Measurements from ENCODE around the gene C1QL1. TPM values are rescaled to one million over a fixed set of nuclear protein-coding genes. Genes with fewer than 3 reads are reported as not detected.

The C1QL1 gene
- total RNA-seq, 1 experiment from 2014 or later: 1.5 TPM

DNA sequence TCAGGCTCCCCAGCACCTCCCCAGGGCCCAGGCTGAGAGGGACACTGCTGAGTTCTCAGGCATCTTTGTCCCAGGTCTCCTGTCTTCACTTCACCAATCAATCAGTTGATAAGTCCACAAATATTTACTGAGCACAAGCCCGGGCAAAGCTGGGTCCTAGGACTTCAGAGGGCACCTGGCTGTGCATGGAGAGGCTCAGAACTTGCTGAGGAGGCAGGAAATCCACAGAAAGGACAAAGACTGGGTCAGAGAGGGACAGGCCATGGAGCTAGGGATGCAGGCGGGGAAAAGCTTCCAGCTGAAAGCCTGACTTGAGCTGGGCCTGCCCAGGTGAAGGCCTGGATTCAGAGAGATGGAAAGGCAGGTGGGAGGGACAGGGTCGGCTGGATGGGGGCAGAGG, 33.2 kb upstream of the C1QL1 start:
- DNase-seq: no peak
- TF ChIP-seq, protein P1, sequence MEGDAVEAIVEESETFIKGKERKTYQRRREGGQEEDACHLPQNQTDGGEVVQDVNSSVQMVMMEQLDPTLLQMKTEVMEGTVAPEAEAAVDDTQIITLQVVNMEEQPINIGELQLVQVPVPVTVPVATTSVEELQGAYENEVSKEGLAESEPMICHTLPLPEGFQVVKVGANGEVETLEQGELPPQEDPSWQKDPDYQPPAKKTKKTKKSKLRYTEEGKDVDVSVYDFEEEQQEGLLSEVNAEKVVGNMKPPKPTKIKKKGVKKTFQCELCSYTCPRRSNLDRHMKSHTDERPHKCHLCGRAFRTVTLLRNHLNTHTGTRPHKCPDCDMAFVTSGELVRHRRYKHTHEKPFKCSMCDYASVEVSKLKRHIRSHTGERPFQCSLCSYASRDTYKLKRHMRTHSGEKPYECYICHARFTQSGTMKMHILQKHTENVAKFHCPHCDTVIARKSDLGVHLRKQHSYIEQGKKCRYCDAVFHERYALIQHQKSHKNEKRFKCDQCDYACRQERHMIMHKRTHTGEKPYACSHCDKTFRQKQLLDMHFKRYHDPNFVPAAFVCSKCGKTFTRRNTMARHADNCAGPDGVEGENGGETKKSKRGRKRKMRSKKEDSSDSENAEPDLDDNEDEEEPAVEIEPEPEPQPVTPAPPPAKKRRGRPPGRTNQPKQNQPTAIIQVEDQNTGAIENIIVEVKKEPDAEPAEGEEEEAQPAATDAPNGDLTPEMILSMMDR (IDR thresholded peaks at IDR 0.05; ENCODE audit: unreplicated experiment): no peak
- BruUV-seq (replicated peaks): no TSS peak

DNA sequence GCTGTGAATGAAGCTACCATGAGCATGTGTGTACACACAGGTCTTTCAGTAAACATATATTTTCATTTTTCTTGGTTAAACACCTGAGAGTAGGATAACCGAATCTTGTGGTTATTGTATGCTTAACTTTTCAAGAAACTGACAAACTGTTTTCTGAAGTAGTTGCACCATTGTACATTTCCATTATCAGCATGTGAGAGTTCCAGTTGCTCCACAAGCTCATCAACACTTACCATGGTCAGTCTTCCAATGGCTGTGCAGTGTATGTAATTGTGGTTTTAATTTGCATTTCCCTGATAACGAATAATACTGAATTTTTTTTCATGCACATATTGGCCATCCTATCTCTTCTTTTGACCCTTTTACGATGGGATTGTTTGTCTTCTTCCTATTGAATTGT, 31.3 kb upstream of the C1QL1 start:
- Mint-ChIP-seq H3K36me3 (ENCODE audit: insufficient read depth, unreplicated experiment) (no peaks in the 10 kb centered on the region), H3K27ac (ENCODE audit: unreplicated experiment) (no peak overlapping the region), H3K27me3 (ENCODE audit: unreplicated experiment) (peaks cover 80% of the 10 kb centered on the region), H3K4me3 (ENCODE audit: low read depth, unreplicated experiment) (no peak overlapping the region), H3K4me1 (ENCODE audit: low read depth, unreplicated experiment) (peaks cover 8% of the 10 kb centered on the region), H3K9me3 (ENCODE audit: low read depth, unreplicated experiment) (peaks cover 2% of the 10 kb centered on the region)
- CTCF ChIA-PET: interaction anchor here (0.8 to 1.9 kb wide), 2 partner anchors 8 to 21 kb away, joined by 3 to 6 read pairs; no protein-coding TSS in a partner anchor
- DNase-seq: no peak
- intact Hi-C loops (cut with micrococcal nuclease; ENCODE audit: unreplicated experiment): no loop called here
- TF ChIP-seq, protein P1 (IDR thresholded peaks at IDR 0.05; ENCODE audit: unreplicated experiment): no peak
- BruUV-seq (replicated peaks): no TSS peak

More for the DNA sequence above, 33.2 kb upstream of the C1QL1 start:
- CTCF ChIA-PET: interaction anchor here (0.6 to 1.5 kb wide), 2 partner anchors 10 to 18 kb away, joined by 6 to 8 read pairs; no protein-coding TSS in a partner anchor
- Mint-ChIP-seq H3K36me3 (ENCODE audit: insufficient read depth, unreplicated experiment) (no peaks in the 10 kb centered on the region), H3K27me3 (ENCODE audit: unreplicated experiment) (peaks cover 66% of the 10 kb centered on the region), H3K27ac (ENCODE audit: unreplicated experiment) (no peak overlapping the region), H3K9me3 (ENCODE audit: low read depth, unreplicated experiment) (peaks cover 2% of the 10 kb centered on the region), H3K4me3 (ENCODE audit: low read depth, unreplicated experiment) (no peak overlapping the region), H3K4me1 (ENCODE audit: low read depth, unreplicated experiment) (peaks cover 8% of the 10 kb centered on the region)
- intact Hi-C loops (cut with micrococcal nuclease; ENCODE audit: unreplicated experiment): no loop called here

DNA sequence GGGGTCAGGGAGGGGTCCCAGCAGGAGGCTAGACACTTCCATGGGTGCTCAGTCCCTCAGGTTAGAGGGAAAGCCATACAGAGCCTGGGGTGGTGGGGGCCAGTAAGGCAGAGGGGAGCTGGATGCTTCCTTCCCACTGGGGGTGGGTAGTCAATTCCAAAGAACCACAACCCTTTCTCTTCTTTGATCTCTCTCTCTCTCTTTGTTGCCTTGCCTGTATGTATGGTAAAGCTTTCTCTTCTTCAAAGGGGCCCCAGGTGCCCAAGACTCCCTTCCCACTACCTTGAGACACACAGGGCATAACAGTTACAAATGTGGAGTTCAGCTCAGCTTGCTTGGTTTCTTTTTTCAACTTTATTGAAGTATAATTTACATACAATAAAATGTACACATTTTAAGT, 30.5 kb upstream of the C1QL1 start:
- no peak overlapping the region for H3K4me3 Mint-ChIP-seq (ENCODE audit: low read depth, unreplicated experiment)
- no peak for DNase-seq
- CTCF ChIA-PET: interaction anchor here (0.7 to 1.9 kb wide), 3 partner anchors 12 to 31 kb away, joined by 3 to 6 read pairs (median 4); partner anchors contain the start of gene C1QL1
- peaks cover 8% of the 10 kb centered on the region for H3K4me1 Mint-ChIP-seq (ENCODE audit: low read depth, unreplicated experiment)
- no peak overlapping the region for H3K27ac Mint-ChIP-seq (ENCODE audit: unreplicated experiment)
- peaks cover 2% of the 10 kb centered on the region for H3K9me3 Mint-ChIP-seq (ENCODE audit: low read depth, unreplicated experiment)
- H3K27me3 Mint-ChIP-seq (ENCODE audit: unreplicated experiment): peaks cover 80% of the 10 kb centered on the region
- TF ChIP-seq, protein P1 (IDR thresholded peaks at IDR 0.05; ENCODE audit: unreplicated experiment): no peak
- intact Hi-C loops (cut with micrococcal nuclease; ENCODE audit: unreplicated experiment): no loop called here
- BruUV-seq (replicated peaks): no TSS peak
- no peaks in the 10 kb centered on the region for H3K36me3 Mint-ChIP-seq (ENCODE audit: insufficient read depth, unreplicated experiment)

DNA sequence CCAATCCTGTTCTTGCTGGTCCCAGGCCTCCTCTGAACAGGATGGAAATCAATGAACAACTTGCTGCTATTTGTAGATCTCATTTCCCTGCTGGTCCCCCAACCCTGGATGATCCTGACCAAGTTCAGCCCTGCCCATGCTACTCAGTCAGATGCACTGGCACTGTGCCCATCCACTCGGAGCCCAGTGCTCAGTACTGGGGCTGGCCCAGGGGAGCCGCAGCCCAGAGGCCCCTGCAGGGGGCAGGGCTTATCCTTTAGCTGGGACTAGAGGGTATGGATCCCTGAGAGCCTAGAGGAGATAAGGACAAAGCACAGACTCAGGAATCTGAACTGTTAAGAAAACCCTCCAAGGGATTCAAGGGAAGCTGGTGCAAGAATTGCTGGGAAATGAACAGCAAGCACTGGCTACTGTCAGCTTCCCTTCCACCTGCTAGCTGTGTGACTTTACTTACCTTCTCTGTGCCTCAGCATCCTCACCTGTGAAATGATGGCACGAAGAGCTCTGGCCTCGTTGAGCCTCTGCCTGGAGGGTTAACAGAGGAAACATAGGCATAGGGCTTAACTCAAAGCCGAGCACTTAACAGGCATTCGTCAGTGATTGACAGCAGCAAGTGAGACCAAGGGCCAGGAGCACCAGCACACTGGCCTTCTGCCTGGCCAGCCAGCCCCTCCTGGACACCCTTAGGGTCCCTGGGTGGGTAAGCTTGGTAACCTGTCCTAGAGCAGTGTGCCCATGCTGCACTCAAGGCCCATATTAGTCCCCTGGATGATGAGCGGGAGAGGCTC, 29.8 kb upstream of the C1QL1 start:
- TF ChIP-seq, protein P1 (IDR thresholded peaks at IDR 0.05; ENCODE audit: unreplicated experiment): no peak
- intact Hi-C loops (cut with micrococcal nuclease; ENCODE audit: unreplicated experiment): no loop called here
- Mint-ChIP-seq H3K27ac (ENCODE audit: unreplicated experiment) (no peak overlapping the region), H3K36me3 (ENCODE audit: insufficient read depth, unreplicated experiment) (no peaks in the 10 kb centered on the region), H3K4me1 (ENCODE audit: low read depth, unreplicated experiment) (peaks cover 8% of the 10 kb centered on the region), H3K4me3 (ENCODE audit: low read depth, unreplicated experiment) (no peak overlapping the region), H3K9me3 (ENCODE audit: low read depth, unreplicated experiment) (peaks cover 2% of the 10 kb centered on the region), H3K27me3 (ENCODE audit: unreplicated experiment) (peaks cover 77% of the 10 kb centered on the region)
- CTCF ChIA-PET: interaction anchor here (0.7 to 1.9 kb wide), 3 partner anchors 11 to 30 kb away, joined by 3 to 6 read pairs (median 4); partner anchors contain the start of gene C1QL1
- no peak for DNase-seq
- BruUV-seq (replicated peaks): no TSS peak
